M059J (cell line): ENCODE results near the gene AOAH. TPM values are rescaled to one million over a fixed set of nuclear protein-coding genes. Genes with fewer than 3 reads are reported as not detected.
"Not testable (repeated sequence)": the region's sequence is repeated elsewhere in the genome, so short reads cannot be mapped to it uniquely, and the experiment has no call there.

Source experiments
- DNase-seq: peaks from one replicate; pipeline ENCODE4 v3.0.0-alpha.2; 2012; ENCODE audit warnings: low read depth
- total RNA-seq: library from RNA; depleted of rRNA; stranded (reverse); fragments of >200 nt; shearing (Covaris generic); gene quantifications from 2 replicates; pipeline ENCODE4 v1.2.3, GENCODE V29; 2014

Gene AOAH
- total RNA-seq, 1 experiment from 2014 or later, result 2.6 TPM

- DNase-seq, result no peak
These were observed 255.1 kb downstream of the AOAH start for GRCh38 chr7:36469236-36469635.

GRCh38 chr7:36468370-36469101, 255.8 kb downstream of the AOAH start:
- DNase-seq, result no peak

- not testable (repeated sequence) for DNase-seq
These were observed 258.3 kb downstream of the AOAH start for GRCh38 chr7:36466001-36466400.

GRCh38 chr7:36464271-36464670, 260.0 kb downstream of the AOAH start:
- no peak for DNase-seq
